ENCODE data around the gene TCHHL1. TPM values are rescaled to one million over a fixed set of nuclear protein-coding genes. Genes with fewer than 3 reads are reported as not detected.
A peak's percentile ranks its signal among the peaks of the same experiment; 100 is the strongest.
"Not testable (repeated sequence)": the region's sequence is repeated elsewhere in the genome, so short reads cannot be mapped to it uniquely, and the experiment has no call there.

Gene TCHHL1
- polyA plus RNA-seq, 1 donor from 2014 or later, result not detected

DNA sequence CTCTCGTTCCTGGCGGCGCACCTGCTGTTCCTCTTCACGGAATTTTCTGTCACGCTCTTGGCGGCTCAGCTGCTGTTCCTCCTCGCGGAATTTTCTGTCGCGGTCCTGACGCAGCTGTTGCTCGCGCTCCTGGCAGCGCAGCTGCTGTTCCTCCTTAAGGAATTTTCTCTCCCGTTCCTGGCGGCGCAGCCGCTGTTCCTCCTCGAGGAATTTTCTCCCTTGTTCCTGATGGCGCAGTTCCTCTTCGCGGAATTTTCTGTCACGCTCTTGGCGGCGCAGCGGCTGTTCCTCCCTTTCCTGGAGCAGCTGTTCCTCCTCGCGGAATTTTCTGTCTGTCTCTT, 20.0 kb upstream of the TCHHL1 start:
- no peak overlapping the region for H3K27ac Mint-ChIP-seq
- H3K4me3 Mint-ChIP-seq, result no peak overlapping the region
- H3K27me3 Mint-ChIP-seq, result peaks cover 7% of the 10 kb centered on the region
- H3K4me1 Mint-ChIP-seq, result peaks cover 0 to 2% (median 2%) of the 10 kb centered on the region in 3 donors
- H3K9me3 Mint-ChIP-seq, result no peaks in the 10 kb centered on the region
- H3K36me3 Mint-ChIP-seq, result no peaks in the 10 kb centered on the region

DNA sequence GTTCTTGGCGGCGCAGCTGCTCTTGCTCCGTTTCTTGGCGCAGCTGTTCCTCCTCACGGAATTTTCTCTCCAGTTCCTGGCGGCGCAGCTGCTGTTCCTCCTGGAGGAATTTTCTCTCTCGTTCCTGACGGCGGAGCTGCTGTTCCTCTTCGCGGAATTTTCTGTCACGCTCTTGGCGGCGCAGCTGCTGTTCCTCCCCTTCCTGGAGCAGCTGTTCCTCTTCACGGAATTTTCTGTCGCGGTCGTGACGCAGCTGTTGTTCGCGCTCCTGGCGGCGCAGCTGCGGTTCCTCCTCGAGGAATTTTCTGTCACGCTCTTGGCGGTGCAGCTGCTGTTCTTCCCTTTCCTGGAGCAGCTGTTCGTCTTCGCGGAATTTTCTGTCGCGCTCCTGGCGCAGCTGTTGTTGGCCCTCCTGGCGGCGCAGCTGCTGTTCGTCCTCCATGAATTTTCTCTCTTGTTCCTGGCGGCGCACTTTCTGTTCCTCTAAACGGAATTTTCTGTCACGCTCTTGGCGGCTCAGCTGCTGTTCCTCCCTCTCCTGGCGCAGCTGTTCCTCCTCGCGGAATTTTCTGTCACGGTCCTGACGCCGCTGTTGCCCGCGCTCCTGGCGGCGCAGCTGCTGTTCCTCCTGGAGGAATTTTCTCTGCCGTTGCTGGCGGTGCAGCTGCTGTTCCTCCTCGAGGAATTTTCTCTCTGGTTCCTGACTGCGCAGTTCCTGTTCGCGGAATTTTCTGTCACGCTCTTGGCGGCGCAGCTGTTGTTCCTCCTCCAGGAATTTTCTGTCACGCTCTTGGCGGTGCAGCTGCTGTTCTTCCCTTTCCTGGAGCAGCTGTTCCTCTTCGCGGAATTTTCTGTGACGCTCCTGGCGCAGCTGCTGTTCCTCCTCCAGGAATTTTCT, 19.4 kb upstream of the TCHHL1 start:
- Mint-ChIP-seq H3K27me3 (peaks cover 7% of the 10 kb centered on the region), H3K4me3 (peak overlapping the region in 2 of 4 donors; percentile 16 to 60), H3K9me3 (no peaks in the 10 kb centered on the region), H3K36me3 (no peaks in the 10 kb centered on the region), H3K4me1 (peaks cover 0 to 2% (median 2%) of the 10 kb centered on the region in 3 donors), H3K27ac (peak overlapping the region in 2 of 3 donors; percentile 83 to 94)

DNA sequence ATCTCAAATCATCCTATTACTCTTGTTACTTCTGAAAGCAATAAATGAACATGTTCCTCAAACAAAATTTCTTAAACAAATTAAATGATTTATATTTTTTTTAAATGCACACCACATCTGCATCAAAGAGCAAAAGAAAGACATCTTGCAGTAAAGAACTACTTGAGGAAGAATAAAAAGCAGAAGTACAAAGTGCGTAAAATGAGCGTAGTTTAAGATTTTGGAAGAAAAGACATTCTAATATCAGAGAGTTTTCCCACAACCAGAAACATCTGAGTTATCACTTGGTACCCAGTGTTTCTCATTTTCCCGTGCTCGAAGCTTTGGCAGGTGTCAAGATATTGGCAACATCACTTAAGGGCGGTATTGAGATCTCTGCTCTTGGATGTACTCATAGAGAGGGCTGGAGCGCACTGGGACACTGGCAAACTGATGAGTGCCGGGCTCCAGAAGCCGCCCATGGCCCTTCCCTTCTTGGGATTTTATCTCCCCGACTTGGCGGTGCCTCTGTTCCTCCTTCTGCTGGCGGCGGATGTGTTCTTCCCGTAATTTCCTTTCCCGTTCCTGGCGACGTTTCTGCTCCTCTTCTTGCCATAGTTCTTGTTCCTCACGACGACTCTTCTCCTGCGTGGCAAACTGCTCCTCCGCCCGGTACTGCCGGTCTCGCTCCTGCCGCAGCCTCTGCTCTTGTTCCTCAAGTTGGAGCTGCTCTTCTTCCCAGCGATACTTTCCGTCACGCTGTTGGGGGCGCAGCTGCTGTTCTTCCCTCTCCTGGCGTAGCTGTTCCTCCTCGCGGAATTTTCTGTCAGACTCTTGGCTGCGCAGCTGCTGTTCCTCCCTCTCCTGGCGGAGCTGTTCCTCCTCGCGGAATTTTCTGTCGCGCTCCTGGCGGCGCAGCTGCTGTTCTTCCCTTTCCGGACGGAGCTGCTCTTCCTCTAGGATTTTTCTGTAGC, 18.4 kb upstream of the TCHHL1 start:
- peaks cover 7% of the 10 kb centered on the region for H3K27me3 Mint-ChIP-seq
- peak overlapping the region in 1 of 3 donors; percentile 80 for H3K27ac Mint-ChIP-seq
- no peaks in the 10 kb centered on the region for H3K9me3 Mint-ChIP-seq
- peak overlapping the region in 1 of 4 donors; percentile 22 for H3K4me3 Mint-ChIP-seq
- no peaks in the 10 kb centered on the region for H3K36me3 Mint-ChIP-seq
- peaks cover 0 to 2% (median 2%) of the 10 kb centered on the region in 3 donors for H3K4me1 Mint-ChIP-seq

DNA sequence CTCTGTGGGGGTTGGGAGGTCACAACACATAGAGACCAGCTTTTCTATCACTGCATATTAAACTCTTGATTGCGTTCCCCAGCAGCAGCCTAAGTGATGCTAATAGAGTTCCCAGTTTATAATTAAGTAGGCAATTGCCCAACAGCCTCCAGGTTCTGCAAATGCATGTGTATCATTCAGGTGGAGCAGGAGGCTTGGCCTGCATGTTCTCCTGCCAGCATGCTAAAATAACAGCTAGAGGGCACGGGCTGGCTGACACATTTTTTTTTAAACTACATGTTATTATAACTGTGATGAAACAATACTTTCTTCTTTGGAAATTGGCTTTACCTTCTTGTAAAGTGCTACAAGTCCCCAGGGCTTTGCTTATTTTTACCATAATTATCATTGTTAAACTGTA, 16.0 kb upstream of the TCHHL1 start:
- no peak overlapping the region for H3K27ac Mint-ChIP-seq
- no peaks in the 10 kb centered on the region for H3K9me3 Mint-ChIP-seq
- no peak overlapping the region for H3K4me3 Mint-ChIP-seq
- peaks cover 13% of the 10 kb centered on the region for H3K27me3 Mint-ChIP-seq
- H3K36me3 Mint-ChIP-seq, result no peaks in the 10 kb centered on the region
- H3K4me1 Mint-ChIP-seq, result peaks cover 0 to 2% (median 2%) of the 10 kb centered on the region in 3 donors

DNA sequence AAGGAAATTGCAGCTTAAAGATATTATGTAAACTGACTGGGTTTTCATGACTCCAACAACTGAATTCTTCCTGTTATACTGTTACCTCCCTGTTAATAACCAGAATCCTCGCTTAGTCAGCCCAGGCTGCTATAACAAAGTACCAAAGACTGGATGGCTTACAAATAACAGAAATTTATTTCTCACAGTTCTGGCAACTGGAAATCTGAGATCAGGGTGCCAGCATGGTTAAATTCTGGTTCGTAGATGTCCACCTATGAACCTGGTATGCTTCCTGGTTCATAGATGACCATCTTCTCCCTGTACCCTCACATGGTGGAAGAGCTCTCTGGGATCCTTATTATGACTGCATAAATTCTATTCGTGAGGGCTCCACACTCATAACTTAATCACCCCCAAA, 8.1 kb upstream of the TCHHL1 start:
- Mint-ChIP-seq H3K4me1 (no peaks in the 10 kb centered on the region), H3K9me3 (peaks cover 0 to 14% (median 6%) of the 10 kb centered on the region in 3 donors), H3K27me3 (peaks cover 19% of the 10 kb centered on the region), H3K4me3 (no peak overlapping the region), H3K36me3 (no peaks in the 10 kb centered on the region), H3K27ac (no peak overlapping the region)

DNA sequence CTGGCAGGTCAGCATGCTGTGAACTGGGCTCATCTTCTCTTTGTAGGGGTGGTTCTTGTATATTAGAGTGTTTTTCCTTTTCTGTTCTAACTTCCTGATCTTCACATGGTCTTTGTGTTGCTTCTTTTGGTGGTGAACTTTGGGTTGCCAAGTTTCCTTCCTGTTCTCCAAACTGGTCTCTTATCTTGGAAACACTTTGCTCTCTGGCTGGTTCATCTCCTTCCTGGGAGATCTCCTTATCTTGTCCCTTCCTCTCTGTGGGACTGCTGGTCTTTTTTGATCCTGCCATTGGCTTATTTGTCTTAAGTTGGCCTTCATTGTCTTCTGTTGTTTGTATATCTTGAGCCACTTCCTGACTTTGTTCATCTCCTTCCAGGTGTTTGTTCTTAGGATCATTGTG, 2.1 kb downstream of the TCHHL1 start:
- no peaks in the 10 kb centered on the region for H3K4me1 Mint-ChIP-seq
- H3K36me3 Mint-ChIP-seq, result no peaks in the 10 kb centered on the region
- H3K9me3 Mint-ChIP-seq, result peaks cover 0 to 3% (median 0%) of the 10 kb centered on the region in 3 donors
- H3K27me3 Mint-ChIP-seq, result peaks cover 12% of the 10 kb centered on the region
- H3K4me3 Mint-ChIP-seq, result no peak overlapping the region
- no peak overlapping the region for H3K27ac Mint-ChIP-seq

DNA sequence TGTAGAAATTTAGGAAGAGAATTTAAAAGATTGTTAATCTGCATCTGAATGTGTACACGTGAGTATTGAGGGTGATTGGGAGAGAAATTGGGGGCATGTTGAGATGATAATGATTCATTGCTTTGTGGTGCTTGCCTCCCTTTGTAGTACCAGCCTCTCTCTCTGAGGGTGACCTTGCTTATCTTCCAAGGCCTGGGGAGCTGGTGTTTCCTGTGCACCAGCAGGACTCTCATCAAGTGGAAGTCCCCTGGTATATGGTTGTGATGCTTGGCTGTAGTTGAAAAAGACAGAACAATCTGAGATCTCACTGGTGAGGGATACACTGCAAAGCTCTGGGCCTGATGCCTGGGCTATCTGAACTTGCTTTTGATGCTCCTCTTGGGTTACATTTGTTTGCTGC, 4.0 kb downstream of the TCHHL1 start:
- Mint-ChIP-seq H3K27me3 (peaks cover 8% of the 10 kb centered on the region), H3K9me3 (no peaks in the 10 kb centered on the region), H3K4me1 (no peaks in the 10 kb centered on the region), H3K27ac (no peak overlapping the region), H3K36me3 (no peaks in the 10 kb centered on the region), H3K4me3 (no peak overlapping the region)

DNA sequence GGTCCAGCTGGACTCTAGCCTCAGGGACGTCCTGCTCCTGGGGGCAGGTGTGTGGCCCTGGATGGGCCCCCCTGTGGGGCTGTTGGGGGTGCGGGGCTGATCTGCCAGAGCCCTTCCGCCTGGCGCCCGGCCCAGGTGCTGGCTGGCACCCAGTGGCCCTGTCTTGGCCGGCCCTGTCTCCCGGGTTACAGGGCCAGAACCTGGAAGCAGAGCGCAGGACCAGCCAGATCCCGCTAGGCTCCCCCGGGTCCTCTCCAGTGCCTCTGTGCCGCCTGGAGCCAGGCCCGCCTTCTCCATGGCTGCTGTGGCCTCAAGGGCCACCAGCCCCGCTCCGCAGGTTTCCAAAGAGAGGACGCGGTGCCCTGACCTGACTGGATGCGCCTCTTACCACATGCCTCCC, 7.8 kb downstream of the TCHHL1 start:
- not testable (repeated sequence) for H3K27ac Mint-ChIP-seq, H3K4me1 Mint-ChIP-seq, H3K4me3 Mint-ChIP-seq, H3K36me3 Mint-ChIP-seq, H3K9me3 Mint-ChIP-seq
- H3K27me3 Mint-ChIP-seq, result peaks cover 14% of the 10 kb centered on the region

DNA sequence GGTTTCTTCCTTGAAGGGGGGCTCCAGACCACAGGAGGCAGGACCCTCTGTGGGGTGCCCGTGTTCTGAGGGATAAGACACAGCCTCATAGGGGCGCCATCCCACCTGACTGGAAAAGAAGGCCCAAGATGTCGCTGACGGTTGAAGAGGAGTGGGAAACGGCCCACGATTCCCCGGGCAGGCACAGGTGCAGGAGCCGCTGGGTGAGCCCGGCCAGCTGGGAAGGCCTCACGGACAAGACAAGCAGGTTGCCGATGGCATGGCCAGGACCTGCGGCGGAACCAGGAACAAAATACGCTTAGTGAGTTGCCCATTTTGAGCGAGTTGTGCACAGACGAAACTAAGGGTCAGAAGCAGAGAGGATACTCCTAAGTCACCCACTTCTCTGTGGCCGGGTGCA, 8.4 kb downstream of the TCHHL1 start:
- H3K4me1 Mint-ChIP-seq, H3K4me3 Mint-ChIP-seq, H3K36me3 Mint-ChIP-seq, H3K27ac Mint-ChIP-seq, H3K9me3 Mint-ChIP-seq: not testable (repeated sequence)
- H3K27me3 Mint-ChIP-seq, result peaks cover 14% of the 10 kb centered on the region

DNA sequence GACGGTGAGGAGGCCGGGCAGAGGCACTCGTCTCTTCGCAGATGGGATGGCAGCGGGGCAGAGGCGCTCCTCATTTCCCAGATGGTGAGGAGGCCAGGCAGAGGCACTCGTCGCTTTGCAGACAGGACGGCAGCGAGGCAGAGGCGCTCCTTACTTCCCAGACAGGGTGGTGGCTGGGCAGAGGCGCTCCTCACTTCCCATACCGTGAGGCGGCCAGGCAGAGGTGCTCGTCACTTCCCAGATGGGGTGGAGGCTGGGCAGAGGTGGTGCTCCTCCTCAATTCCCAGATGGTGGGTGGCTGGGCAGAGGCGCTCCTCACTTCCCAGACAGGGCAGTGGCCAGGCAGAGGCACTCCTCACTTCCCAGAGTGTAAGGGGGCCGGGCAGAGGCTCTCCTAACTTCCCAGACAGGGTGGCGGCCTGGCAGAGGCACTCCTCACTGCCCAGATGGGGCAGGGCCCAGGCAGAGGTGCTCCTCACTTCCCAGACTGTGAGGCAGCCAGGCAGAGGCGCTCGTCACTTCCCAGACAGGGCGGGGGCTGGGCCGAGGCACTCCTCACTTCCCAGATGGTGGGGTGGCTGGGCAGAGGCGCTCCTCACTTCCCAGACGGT, 9.9 kb downstream of the TCHHL1 start:
- Mint-ChIP-seq H3K36me3 (no peaks in the 10 kb centered on the region), H3K27ac (no peak overlapping the region), H3K9me3 (no peaks in the 10 kb centered on the region), H3K27me3 (peaks cover 17% of the 10 kb centered on the region), H3K4me1 (no peaks in the 10 kb centered on the region), H3K4me3 (peak overlapping the region in 1 of 4 donors; percentile 19)

DNA sequence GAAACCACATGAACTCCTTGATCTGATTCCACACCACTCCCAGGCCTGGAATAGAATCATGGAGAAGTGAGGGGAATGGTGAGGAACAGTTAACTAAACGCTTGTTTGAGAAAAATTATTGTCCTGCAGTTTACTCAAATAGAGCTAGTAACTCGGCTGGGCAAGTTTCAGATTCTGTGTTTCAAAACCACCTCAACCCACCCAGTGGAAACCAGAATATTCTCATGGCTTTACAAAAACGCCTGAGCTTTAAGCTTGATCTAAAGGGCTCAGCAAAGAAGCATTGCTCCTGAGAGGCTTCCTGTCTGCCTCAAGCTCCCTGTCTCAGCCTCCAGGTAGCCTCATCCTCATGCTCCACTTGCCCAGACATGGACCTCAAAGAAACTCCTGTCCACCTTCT, 16.6 kb downstream of the TCHHL1 start:
- Mint-ChIP-seq H3K4me1 (no peaks in the 10 kb centered on the region), H3K4me3 (no peak overlapping the region), H3K9me3 (no peaks in the 10 kb centered on the region), H3K36me3 (no peaks in the 10 kb centered on the region), H3K27me3 (peaks cover 35% of the 10 kb centered on the region), H3K27ac (no peak overlapping the region)

DNA sequence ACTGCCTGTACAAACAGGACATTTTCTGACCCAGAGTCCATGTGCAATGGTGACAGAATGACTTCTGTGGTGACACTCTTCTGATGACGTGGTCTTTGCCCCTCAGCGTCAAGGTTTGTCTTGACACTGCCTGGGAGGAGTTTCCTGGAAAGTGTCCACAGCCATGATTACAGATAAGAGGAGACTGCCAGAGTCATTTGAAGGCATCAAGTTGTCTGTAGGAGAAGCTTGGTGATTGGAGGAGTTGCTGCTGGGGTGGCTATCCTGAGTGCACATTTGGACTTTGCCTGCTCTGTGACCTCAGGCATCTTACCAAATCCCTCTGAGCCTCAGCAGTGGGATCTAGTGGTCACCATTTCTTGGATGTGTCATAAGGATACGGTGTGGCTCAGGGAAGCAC, 17.7 kb downstream of the TCHHL1 start:
- no peak overlapping the region for H3K4me3 Mint-ChIP-seq
- H3K27ac Mint-ChIP-seq, result no peak overlapping the region
- no peaks in the 10 kb centered on the region for H3K4me1 Mint-ChIP-seq
- no peaks in the 10 kb centered on the region for H3K36me3 Mint-ChIP-seq
- peaks cover 31% of the 10 kb centered on the region for H3K27me3 Mint-ChIP-seq
- H3K9me3 Mint-ChIP-seq, result no peaks in the 10 kb centered on the region

DNA sequence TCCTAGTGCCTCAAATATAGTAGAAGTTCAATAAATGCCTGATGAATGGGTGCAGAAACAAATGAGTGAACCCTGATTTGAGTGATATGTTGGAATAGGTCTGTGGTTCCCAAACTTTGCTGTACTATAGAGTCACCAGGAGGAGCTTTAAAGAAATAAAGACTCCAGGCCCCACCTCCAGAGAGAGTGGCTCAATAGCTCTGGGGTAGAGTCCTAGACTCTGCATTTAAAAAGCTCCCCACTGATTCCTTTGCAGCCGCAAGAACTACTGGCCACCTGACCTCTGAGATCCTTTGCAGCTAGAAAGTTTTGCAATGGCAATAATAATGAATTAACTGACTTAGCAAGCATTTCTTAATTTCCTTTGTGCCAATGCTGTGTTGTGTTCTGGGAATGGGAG, 20.9 kb downstream of the TCHHL1 start:
- Mint-ChIP-seq H3K27me3 (peaks cover 24% of the 10 kb centered on the region), H3K4me3 (no peak overlapping the region), H3K4me1 (no peaks in the 10 kb centered on the region), H3K27ac (no peak overlapping the region), H3K36me3 (no peaks in the 10 kb centered on the region), H3K9me3 (peaks cover 0 to 1% (median 0%) of the 10 kb centered on the region in 3 donors)

DNA sequence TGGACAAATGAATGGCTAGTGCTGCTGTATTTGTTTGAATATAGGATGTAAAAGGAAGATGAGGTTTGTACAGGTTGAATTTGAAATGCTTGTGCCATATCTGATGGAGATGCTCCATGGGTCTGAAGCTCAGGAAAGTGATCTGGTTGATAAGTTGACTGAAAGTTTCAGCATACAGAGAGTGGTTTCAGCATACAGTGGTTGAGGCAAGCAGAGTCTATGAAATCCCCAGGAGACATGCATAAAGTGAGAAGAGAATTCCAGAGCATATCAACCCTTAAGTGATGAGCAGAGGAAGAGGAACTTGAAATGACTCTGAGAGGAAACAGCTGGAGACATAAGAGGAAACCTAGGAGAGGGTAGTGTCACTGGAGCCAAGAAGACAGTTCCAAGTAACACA, 21.7 kb downstream of the TCHHL1 start:
- Mint-ChIP-seq H3K4me3 (no peak overlapping the region), H3K27me3 (peaks cover 19% of the 10 kb centered on the region), H3K36me3 (no peaks in the 10 kb centered on the region), H3K4me1 (no peaks in the 10 kb centered on the region), H3K27ac (no peak overlapping the region), H3K9me3 (peaks cover 0 to 1% (median 0%) of the 10 kb centered on the region in 3 donors)

DNA sequence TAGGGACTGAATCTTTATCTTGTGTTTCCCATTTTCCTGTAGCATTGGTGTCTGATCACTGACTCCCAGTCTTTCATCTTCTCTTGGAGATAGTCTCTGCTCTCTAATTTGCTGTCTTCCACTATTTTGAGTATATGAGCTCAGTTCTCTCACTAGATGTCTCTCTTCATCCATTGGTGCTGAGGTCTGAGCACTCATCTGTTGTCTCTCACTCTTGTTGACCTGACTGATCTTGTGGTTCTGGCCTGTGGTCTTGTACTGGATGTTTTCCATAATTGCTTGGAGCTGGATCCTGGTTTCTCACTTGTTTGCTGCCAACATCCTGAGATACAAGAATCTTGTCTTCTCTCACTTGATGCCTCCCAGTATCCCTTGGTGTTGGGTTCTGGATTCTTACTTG, 26.9 kb downstream of the TCHHL1 start:
- no peak overlapping the region for H3K27ac Mint-ChIP-seq
- H3K27me3 Mint-ChIP-seq, result peaks cover 8% of the 10 kb centered on the region
- H3K36me3 Mint-ChIP-seq, result no peaks in the 10 kb centered on the region
- H3K4me1 Mint-ChIP-seq, result no peaks in the 10 kb centered on the region
- H3K4me3 Mint-ChIP-seq, result no peak overlapping the region
- peaks cover 0 to 1% (median 0%) of the 10 kb centered on the region in 3 donors for H3K9me3 Mint-ChIP-seq
